Measurements from ENCODE around the gene C1orf74.

The C1orf74 gene

DNA sequence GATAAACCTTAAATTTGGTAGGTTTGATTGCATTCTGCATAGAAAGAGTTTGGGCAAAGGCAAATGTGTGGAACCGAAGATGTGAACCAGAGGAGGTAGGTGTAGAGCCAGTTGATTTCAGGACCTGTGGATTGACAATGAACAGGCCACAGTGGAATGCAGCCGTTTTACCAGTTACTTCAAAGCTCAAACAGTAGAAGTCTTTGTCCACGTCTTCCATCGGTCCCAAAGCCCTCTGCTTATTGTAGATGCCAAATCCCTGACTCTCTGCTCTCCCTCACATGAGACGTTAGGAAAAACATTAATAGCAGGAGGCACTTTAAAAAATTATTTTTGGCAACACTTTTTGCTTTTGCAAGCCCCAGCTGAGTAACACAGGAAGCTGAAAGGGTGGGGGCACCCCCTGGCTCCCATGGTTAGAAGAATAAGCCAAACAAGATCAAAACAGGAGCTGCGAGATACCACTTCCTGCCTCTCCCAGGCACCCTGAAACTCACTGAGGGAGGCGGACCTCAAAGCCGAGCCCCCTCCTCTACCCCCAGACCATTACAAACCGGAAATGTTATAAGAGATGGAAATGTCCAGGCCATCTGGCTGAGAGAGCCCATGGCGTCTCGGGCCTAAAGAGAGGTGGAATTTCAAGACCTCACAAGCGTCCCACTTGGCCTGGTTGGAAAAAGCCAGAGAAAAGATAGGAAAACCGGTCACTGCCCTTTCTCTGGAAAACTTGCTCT lies 15.0 kb downstream of the C1orf74 start:
- DNase-seq, result peak; percentile 77

GRCh38 chr1:209768354-209768774 lies 16.0 kb downstream of the C1orf74 start:
- DNase-seq, result peak; percentile 84

DNA sequence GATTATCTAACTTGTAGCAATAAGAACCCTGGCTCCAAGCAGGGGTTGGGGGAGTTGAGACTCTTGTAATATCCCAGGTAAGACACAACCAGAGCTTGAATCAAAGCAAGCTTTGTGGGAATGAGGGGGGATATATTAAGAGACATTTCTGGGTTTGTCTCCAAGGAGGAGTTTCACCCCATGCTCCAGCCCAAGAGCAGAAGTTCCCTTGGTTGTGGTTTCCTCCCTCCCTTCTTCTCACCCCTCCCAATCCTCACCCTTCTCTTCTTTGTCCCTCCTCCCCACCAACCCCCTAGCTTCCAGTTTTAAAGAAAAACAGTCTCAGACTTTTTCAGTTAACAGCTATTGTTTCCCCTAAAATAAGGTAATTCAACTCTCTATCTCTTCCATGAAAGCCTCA lies 16.7 kb downstream of the C1orf74 start:
- DNase-seq, result no peak

DNA sequence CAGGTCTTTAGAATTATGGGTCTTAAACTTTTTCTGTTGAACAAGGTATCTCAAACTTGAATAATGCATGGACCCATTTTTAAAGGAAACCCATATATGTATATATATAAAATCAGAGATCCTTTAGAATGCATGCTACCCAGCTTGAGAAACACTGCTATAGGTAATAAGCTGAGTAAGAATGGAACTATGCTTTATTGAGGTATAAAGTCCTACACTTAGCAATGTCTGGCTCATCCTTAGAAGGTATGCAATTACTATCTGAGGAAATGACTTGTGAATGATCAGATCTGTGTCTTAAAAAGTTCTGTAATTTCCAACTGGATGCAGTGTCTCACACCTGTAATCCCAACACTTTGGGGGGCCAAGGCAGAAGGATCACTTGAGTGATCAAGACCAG lies 17.3 kb downstream of the C1orf74 start:
- DNase-seq, result no peak

DNA sequence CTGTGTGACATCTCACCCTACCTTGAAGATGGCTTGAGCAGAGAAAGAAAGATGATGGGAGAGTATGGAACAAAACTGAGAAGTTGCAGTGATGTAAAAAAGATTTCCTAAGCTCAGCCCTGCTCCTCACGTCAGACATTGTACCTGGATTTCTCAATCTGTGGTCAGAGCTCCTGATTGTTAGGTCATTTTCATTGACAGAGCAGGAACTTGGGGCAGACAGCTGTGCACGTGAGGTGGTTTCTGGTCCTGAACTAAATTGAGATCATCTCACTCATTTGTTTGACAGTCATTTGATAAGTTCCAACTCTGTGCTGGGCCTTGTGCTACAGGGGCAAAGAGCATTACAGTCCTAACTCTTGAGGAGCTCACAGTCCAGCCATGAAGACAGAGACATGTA lies 18.3 kb downstream of the C1orf74 start:
- DNase-seq, result peak; percentile 45

- DNase-seq, result no peak
Measured at GRCh38 chr1:209761011-209761635, 23.2 kb downstream of the C1orf74 start.

DNA sequence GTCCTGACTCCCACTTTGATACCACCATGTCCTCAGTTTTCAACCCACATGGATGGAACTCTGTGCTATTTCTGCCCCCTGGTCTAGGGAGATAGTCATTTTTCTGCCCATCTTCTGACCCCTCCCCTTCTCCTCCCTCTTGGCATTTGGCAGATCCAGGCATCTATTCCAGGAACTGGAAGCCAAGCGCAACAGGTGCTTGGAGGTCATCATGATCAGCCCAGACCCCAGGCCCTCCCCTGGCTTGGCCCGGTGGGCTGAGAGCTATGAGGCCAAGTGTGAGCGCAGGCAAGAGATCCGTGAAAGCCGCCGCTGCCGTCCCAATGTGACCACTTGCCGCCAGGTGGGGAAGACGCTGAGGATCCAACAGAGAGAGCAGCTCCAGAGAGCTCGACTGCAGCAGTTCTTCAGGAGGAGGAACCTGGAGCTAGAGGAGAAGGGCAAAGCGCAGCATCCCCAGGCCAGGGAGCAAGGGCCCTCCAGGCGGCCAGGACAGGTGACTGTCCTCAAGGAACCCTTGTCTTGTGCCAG lies 24.5 kb downstream of the C1orf74 start:
- no peak for DNase-seq

DNA sequence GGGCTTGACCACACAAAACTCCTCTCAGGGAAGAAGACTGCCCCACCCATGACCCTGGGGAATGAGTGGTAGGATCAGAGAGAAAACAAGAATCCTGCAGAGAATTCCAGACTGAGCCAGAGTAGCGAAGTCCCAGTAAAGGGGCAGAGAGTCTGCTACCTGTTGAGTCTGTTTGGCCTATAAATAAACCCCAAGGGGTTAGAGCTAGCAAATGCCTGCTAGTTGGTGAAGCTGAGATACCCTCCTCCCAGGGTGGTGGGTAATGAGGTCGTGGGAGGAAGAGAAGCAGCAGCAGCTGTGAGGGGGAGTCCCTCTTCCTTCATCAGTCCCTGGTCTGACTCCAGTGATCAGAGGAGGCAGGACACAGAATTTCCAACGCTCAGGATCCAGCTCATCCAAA lies 26.0 kb downstream of the C1orf74 start:
- DNase-seq, result no peak

DNA sequence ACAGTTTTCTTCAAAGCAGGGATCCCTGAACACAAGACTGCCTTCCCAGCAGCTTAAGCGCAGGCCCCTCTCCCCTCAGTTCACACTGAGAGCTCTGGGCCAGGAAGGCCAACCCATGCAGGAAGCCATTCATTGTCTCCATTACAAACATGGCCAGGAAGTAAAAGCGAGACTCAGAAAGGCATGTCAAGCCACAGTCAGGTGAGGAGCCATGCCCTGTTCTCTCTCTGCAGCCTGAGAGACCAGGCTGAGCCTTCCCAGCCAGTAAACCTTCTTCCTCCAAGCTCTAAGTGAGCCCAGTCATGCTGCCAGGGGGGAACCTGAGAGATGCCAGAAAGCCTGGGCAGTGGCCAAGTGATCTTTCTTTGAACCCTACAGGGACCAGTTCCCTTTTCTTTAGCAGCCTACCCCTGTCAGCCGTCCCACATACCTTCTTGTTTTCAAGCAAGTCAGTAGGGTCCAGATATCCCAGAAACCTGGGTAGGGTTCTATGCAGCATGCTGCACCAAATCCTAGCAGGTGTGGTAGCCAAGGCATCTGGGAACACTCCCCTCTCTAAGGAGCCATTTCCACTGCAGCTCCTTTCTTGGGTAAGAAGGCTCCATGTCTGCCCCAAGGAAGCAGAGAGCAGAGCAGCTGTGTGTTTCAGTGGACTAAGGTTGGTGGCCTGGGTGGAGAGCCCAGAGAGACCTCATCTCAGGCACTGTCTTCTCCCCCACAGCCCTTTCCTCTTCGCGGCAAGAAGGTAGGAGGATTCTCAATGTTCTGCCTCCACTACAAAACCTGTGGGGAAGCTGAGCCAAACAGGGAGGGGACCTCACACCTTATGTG lies 27.5 kb downstream of the C1orf74 start:
- peak; percentile 61 for DNase-seq

DNA sequence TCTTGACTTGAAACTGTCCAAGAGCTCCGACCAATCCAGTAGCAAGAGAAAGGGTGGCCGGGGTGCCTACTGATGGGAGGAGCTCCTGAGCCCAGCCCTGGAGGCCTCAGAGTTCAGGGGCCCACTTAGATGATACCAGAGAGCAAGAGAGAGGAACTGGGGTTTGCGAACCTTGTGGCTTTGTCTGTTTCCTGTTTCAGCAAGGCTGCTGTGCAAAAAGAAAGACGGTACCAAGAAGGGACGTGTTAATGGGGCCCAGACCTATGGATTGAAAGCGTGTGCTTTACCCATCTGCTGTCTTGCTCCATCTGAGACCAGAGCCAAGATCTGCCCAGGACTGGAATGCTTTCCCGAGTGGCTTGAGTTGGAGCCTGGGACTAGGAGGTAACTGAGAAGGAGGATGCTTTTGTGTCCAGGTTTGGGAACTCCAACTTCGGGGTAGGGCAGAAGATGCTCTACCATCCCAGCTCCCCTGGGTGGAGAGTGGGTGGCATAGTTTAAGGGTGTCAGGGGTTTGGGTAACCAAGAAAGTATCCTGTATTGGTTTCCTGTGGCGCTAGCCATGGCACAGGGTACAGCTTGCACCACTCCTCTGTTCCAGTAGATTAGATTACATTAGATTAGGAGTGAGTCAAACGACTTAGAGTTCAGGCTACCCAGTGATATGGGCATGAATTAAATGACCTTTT lies 28.3 kb downstream of the C1orf74 start, which contains the start of gene TRAF3IP3:
TSS of gene TRAF3IP3 (plus strand) at position 128 of the 689 bp plus-strand sequence. CDS start 3,987 bp downstream, outside the sequence.
- DNase-seq, result peak; percentile 81

- no peak for DNase-seq
Measured at GRCh38 chr1:209755256-209755655, 29.1 kb downstream of the C1orf74 start.

GRCh38 chr1:209752890-209753289 lies 31.5 kb downstream of the C1orf74 start:
- no peak for DNase-seq

DNA sequence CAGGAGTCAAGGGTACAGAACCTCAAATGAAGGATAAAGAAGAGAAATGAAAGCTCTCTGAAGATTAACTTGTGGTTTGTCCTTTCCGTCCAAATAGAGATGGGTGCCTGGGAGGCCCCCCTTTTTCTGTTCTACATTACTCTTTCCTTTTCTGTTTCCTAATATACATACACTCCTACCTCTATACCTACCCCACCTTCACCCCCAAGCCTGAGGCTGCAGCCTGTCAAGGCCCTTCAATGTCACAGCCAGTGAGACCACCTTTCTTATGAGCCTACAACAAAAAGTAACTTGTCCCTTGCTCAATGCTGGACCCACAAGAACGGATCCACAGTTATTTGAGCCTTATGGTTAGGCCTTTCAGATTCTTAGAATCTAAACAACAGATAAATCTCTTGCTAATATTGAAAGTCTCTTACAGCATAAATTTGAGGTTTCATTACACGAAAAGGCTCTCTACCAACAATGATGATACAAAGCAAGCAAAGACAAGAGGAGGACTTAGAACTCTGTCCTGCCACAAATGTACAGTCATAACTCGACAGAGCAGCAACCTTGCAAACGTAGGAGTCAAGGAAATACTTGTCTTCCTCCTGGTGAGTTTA lies 32.6 kb downstream of the C1orf74 start:
- no peak for DNase-seq

DNA sequence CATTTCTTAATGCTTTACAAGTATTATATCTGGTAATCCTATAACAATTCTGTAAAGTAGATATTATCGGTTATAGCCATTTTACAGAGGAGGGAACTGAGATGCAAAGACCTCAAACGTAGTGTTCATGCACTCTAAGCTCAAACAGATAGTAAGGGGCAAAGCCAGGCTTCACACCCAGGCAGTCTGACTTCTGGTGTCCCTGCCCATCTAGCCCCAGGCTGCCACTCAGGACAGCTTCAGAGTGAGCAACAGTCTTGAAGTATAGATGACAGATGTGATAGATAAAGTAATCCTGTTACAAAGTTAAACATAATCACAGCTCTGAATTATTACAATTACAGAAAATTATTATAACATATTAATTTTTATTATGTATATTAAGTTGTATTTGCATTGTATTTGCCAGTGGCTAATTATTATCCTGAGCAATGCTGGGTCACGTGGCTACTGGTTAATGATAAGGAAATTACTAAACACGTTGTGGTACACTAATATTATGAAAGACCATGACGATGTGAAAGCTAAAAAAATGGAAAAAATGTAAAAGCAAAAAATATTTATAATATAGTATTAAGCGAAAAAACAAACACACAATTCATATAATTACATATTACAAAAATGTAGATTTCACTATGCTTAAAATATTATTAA lies 34.6 kb downstream of the C1orf74 start:
- DNase-seq, result no peak

- DNase-seq, result no peak
Measured at GRCh38 chr1:209749205-209749604, 35.2 kb downstream of the C1orf74 start.

DNA sequence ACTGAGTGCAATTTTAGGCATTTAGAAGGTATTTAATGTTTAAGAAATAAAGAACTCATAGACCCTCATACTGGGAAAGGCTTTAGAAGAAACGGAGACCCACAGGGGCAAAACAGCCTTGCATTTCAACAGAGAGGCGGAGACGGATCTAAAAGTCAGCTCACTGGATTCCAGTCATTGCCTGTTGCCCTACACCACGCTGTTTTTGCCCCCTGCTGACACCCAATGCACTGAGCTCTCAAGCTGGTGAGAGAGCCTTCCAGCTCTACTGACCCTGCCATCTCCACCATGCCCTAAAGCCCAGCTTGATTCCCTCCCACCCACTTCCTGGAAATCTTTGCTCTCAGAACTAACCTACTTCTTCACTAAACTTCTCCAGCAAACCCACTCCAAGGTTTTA lies 35.7 kb downstream of the C1orf74 start:
- DNase-seq, result no peak

GRCh38 chr1:209747580-209748262 lies 36.6 kb downstream of the C1orf74 start:
- DNase-seq, result peak; percentile 93

GRCh38 chr1:209746451-209747165 lies 37.8 kb downstream of the C1orf74 start:
- no peak for DNase-seq

GRCh38 chr1:209743145-209743482 lies 41.2 kb downstream of the C1orf74 start:
- DNase-seq, result no peak

DNA sequence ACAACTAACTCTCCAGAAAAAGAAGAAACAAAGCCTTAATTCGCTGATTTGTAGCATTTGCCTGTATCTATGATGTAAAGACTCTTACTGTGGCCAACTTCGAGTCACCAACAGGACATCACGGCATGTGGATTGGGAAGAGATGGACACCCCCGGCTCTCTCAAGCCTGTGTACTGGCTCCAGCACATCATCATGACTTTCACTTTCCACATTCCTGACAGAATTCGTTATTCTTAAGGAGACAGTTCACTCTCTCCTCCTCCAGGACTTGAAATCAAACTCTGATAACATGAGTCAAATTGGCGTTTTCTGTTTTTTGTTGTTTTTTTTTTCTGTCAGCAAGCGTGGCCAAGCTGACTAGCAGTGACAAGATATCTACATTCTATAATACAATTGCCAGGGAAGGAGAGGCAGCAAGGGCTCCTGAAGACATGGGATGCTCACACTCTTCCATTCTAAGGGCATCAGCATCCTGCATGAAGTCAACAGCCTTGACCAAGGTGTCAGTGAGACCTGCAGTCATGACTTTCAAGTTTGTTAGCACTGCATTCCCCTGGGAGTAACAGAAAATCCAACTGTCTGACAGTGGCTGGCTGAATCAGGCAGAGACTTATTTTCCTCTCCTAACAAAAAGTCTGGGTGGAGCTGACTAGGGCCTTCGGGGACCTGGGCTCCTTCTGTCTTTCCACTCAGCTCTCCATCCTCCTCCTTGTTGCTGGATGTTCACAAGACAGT lies 41.8 kb downstream of the C1orf74 start:
- DNase-seq, result no peak

Data from CD4-positive, alpha-beta T cell treated with Interleukin-15 for 1 hour (primary cell).